ENCODE data around the gene LYSMD2. TPM values are rescaled to one million over a fixed set of nuclear protein-coding genes. Genes with fewer than 3 reads are reported as not detected.

Gene LYSMD2
- total RNA-seq, 1 donor from 2014 or later: 4.6 TPM

GRCh38 chr15:51677021-51677420 is 60.4 kb downstream of the LYSMD2 start:
- no peak for DNase-seq (ENCODE audit: low read depth)

GRCh38 chr15:51675234-51675633 is 62.2 kb downstream of the LYSMD2 start:
- no peak for DNase-seq (ENCODE audit: low read depth)

Other genes with a start within 250 kb of the LYSMD2 start
- 27.9 and 29.6 TPM in 2 replicates for gene DMXL2, start 114.9 kb downstream of the LYSMD2 start, total RNA-seq
- not detected in 2 replicates for gene SCG3, start 56.2 kb downstream of the LYSMD2 start, total RNA-seq
- gene TMOD2, start 13.9 kb upstream of the LYSMD2 start, total RNA-seq: 2.4 and 2.5 TPM in 2 replicates
- gene TMOD3, start 92.0 kb upstream of the LYSMD2 start, total RNA-seq: 13.1 and 16.1 TPM in 2 replicates
- 26.6 and 35.0 TPM in 2 replicates for gene LEO1, start 234.1 kb upstream of the LYSMD2 start, total RNA-seq

All from myocyte (in vitro differentiated cells).